Body of pancreas (tissue), 4 donors: Measurements from ENCODE around the gene RNLS.

ENCODE experiments used
- POLR2A ChIP-seq, 3 donors: fragments of 450-650 bp; IDR thresholded peaks; one replicate each; pipeline ENCODE4 v1.6.1; 2016; ENCODE audit warnings: antibody characterized with exemption in 3 of 3, mild to moderate bottlenecking in 2 of 3
- TF ChIP-seq, protein P1 (sequence below), 7 experiments: fragments of 450-650 bp in 4 of 7; fragments of 200-600 bp in 3 of 7; sonication (generic) in 3 of 7; IDR thresholded peaks; one replicate each; pipeline ENCODE4 v1.5.1; 2016 to 2019; ENCODE audit warnings: antibody characterized with exemption in 7 of 7

GRCh38 chr10:88608780-88609179 is 25.7 kb upstream of the RNLS start:
- TF ChIP-seq, protein P1, sequence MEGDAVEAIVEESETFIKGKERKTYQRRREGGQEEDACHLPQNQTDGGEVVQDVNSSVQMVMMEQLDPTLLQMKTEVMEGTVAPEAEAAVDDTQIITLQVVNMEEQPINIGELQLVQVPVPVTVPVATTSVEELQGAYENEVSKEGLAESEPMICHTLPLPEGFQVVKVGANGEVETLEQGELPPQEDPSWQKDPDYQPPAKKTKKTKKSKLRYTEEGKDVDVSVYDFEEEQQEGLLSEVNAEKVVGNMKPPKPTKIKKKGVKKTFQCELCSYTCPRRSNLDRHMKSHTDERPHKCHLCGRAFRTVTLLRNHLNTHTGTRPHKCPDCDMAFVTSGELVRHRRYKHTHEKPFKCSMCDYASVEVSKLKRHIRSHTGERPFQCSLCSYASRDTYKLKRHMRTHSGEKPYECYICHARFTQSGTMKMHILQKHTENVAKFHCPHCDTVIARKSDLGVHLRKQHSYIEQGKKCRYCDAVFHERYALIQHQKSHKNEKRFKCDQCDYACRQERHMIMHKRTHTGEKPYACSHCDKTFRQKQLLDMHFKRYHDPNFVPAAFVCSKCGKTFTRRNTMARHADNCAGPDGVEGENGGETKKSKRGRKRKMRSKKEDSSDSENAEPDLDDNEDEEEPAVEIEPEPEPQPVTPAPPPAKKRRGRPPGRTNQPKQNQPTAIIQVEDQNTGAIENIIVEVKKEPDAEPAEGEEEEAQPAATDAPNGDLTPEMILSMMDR (IDR thresholded peaks at IDR 0.05), result no peak
- TF ChIP-seq POLR2A (IDR thresholded peaks at IDR 0.05), result no peak
